ENCODE results near the gene XYLT1. TPM values are rescaled to one million over a fixed set of nuclear protein-coding genes. Genes with fewer than 3 reads are reported as not detected.
A peak's percentile ranks its signal among the peaks of the same experiment; 100 is the strongest.

Gene XYLT1
- total RNA-seq, 1 donor from 2014 or later = 14.7 TPM

DNA sequence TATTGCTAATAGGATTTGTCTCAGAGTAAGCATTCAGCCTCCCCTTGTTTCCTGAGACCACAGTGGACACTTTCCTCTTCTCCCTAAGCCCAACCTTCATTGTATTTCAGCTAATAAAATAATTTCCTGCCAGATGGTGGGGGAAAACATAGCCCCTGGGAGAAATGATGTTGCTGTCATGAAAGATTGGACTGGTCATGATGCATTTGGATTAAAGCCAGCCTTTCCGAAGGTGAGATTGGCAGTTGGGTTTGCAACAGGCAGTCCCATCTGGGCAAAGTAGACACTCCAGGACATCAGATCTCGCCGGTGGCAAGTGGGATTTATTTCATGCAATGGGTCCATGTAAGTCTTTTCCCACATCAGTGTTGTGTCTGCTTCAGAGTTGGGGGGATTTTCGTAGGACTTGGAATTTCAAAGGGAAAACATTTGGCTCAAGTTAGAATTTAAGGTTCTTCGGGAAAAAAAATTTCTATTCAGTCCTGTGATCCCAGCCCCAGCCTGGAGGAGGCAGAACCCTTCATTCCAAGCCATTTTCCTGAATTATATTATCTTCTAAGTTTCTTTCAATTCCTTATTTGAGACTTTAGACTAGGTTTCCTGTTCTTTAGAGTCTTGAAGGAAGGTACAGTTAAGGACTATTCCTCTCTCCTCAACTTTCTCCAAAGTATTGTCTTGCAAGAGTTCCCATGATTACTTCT lies 391.7 kb downstream of the XYLT1 start:
- DNase-seq = no peak

- DNase-seq = no peak
These were observed 393.8 kb downstream of the XYLT1 start for GRCh38 chr16:17076818-17077498.

DNA sequence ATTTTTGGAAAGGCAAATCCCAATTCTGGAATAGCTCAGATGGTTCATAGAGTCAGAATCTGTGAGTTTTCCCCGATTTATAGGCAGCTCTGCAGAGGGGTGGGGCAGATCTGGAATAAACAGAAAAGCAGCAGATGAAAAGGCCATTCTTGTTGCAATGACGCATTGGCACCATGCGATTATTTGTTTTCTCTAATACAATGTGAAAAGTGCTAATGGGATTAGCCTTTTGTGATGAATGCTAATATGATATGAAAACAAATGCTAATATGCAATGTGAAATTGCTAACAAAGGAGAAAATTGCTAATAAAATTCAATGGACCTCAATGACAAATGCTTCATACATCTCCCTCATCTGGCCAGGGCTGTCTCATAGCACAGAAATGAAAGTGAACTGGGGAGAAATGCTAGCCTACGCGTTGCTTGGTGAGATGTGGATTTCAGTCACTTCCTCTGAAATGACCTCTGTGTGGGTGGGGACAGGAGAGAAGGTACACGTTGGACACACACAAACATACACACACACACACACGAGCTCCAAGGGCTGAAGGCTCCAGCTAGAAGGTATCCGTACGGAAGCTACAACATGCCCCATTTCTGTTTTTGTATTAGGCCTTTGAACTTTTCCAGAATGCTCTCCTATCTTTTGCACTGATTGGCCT lies 394.5 kb downstream of the XYLT1 start:
- DNase-seq = no peak

- no peak for DNase-seq
These were observed 398.7 kb downstream of the XYLT1 start for GRCh38 chr16:17072104-17072503.

GRCh38 chr16:17070882-17071592 lies 399.7 kb downstream of the XYLT1 start:
- DNase-seq = peak; percentile 55

DNA sequence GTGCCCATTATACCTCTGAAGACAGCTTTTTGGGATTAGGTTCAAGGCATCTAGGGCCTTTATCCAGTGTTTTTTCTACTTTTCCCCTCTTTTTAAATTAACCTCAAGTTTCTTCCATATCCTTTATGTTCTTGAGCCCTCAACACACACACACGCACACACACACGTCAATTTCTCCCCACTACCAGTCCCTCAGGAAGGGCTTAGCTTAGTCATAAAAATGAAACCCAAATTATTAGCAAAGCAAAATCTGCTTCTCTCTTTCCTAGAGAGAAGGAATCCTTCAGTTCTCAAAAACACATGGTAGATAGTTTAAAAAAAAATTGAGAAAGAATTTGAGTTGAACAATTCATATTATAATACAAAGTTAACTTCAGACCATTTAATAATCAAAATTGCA lies 401.1 kb downstream of the XYLT1 start:
- DNase-seq = no peak

- DNase-seq = no peak
These were observed 402.2 kb downstream of the XYLT1 start for GRCh38 chr16:17068524-17068923.

DNA sequence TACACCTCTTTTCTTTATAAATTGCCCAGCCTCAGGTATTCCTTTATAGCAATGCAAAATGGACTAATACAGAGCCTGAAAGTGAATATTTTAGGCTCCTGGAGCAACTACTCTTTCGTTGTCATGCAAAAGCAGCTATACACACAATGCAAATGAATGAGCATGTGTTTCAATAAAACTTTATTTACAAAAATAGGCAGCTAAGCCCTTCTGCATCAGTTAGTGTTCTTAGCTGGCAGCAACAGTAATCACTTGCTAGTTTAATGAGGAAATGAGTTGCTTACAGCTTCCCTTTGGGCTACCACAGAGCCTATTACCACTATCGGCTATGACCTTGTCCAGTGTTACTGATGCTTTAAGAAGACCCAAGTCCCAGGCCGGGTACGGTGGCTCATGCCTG lies 402.9 kb downstream of the XYLT1 start:
- DNase-seq = no peak

DNA sequence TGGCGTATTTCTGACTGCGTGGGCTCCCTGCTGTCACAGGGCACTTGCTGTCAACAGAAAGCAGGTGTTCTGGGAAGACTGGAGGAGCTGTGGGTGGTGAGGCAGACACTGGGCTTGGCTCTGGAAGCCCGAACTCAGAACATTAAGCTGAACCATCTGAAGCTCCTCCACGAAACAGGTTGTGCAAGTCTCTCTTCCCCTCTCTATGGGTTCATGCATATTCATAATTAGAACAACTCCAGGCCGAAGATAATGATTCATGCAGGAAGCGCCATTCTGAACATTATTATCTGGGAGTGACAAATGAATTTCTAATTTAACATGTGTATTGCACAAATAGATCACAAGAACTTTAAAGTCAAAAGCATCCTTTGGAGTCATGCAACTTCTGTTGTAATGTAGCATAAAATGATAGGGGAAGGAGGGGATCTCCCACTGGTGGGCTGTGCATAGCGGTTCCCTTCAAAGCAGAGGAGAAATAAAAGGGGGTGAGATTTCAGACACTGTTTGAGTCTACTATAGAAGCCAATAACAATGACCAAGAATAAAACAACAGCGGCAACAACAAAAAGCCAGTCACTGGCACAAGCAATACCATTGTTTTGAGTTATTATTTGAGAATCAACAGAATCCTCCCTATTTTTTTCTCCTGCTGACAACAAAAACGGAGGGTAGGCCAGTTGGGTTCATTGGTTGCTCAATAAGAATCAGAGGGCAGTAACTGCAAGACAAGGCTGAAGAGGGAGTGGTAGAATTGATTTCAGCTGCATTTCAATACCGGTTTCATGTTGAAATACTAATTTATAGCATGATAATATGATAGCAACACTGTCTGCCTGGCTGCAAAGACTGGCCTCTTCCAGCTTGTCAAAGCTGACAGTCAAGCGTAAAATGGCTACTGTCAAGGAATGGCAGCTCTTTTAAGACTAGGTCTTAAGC lies 407.3 kb downstream of the XYLT1 start:
- DNase-seq = no peak

DNA sequence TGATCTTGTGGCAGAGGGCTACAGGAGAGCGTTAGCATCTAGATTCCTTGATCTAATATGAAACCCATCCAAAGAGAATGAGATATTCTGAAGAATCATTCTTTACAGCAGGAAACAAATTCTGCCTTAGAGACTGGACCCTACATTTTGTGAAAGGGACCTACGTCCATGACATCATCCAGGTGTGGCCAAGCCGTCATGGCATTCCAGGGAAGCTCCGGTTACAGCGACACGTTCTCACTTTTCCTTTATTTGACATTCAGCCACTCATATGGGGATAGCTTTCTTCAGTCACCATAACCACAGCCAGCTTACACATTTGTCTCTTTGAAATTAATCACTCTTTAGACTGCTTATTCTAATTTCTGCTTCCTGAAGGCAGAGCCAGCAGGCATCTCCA lies 408.1 kb downstream of the XYLT1 start:
- no peak for DNase-seq

- DNase-seq = no peak
These were observed 409.4 kb downstream of the XYLT1 start for GRCh38 chr16:17061326-17061725.

DNA sequence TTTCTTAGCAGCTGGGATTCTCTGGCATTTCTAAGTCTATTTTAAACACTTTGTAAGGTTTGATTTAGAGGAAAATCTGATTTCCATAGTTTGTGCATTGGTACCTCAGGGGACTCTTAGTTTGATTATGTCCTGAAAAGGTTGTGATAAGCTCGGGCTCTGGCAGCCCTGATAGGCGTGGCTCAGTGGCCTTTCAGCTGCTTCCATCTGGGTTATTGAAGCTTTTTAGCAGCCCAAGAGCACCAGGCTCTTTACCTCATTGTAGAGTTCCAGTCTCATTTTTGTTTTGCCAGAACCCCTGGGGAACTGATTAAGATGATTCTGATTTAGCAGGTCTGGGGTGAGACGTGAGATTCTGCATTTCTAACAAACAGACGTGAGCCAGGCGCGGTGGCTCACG lies 412.3 kb downstream of the XYLT1 start:
- no peak for DNase-seq

- DNase-seq = no peak
These were observed 414.1 kb downstream of the XYLT1 start for GRCh38 chr16:17056666-17057065.

DNA sequence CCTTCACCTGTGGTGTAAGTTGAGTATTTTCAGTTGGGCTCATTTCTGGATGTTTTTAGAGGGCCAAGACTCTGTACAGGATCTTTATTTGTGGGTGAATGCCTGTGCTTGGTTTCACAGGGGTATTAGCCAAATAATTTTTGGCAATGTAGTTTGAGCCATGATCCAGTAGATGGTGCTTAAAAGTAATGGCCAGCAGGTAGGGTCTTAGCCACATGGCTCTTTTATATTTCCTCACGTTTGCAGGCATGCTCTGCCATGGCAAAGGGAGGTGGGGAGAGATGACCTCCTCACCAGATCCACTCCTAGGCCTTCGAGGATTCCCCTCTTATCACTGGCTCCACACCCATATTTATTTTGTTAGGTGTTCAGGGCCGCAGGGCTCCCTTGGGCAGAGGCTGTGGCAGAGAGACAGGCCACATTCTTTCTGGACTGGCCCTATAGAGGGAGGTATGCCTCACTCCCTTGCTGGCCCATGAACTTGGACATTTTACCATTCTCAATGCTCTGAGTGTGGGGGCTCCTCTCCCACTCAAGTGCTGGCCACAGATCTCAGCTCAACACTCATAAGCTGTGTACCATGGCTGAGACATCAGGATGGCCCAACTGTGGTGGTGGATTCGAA lies 417.1 kb downstream of the XYLT1 start:
- DNase-seq = no peak

Small RNA genes within 50 kb of the gene (small RNA-seq; reads per million reads assigned to genes)
- not detected for gene AC109446.1 (ENCODE audit: low replicate concordance)
